SH-SY5Y (cell line): Measurements from ENCODE around the gene FMNL2.

ENCODE experiments used
- GATA2 ChIP-seq: IDR thresholded peaks from 2 replicates; pipeline ENCODE4 v1.6.1; 2011; ENCODE audit warnings: mild to moderate bottlenecking, low read depth, low read length
- GATA3 ChIP-seq: IDR thresholded peaks from 2 replicates; pipeline ENCODE4 v1.6.1; 2011; ENCODE audit warnings: low read depth, mild to moderate bottlenecking, low read length, moderate library complexity

DNA sequence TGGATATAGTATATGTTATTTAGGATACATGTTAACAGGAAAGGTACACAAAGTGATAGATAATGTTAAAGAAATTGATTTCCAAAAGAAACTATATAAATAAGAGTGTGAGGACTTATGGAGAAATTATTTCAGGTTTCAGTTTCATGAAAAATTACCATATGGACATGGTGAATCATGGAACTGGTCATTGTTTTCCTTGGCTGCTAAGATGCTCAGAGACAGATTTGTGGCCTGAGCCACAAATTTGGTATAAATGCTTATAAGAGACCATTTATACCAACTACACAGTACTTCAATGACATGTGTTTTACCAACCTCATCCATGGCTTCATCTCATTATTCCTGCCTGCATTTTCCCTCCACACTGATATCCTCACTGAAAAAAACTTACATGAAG lies 188.1 kb downstream of the FMNL2 start:
- TF ChIP-seq GATA3 (no peak), GATA2 (no peak)
